CD14-positive monocyte (primary cell): Measurements from ENCODE around the gene PPARGC1A. TPM values are rescaled to one million over a fixed set of nuclear protein-coding genes. Genes with fewer than 3 reads are reported as not detected.

Experiments used
- DNase-seq, 3 donors: peaks; one replicate each; pipeline ENCODE4 v3.0.0-alpha.2; 2011 to 2022
- H2AFZ ChIP-seq: 2 replicates; pipeline ENCODE4 v1.6.0; 2012; ENCODE audit warnings: mild to moderate bottlenecking, low read depth, low read length, inconsistent platforms; ENCODE audit not compliant: insufficient read depth, poor library complexity, severe bottlenecking
- H3K27ac ChIP-seq, 2 donors: 1 replicate in 1 of 2; 2 replicates in 1 of 2; pipeline ENCODE4 v1.5.1; 2012 to 2013; ENCODE audit warnings: low read length in 2 of 2, control low read depth in 1 of 2, inconsistent platforms in 1 of 2, low read depth in 1 of 2, mild to moderate bottlenecking in 1 of 2
- H3K27me3 ChIP-seq, 2 donors: one replicate each; pipeline versions ENCODE4 v1.6.0 to v1.6.1; 2011 to 2013; ENCODE audit warnings: low read length in 2 of 2; ENCODE audit not compliant: control insufficient read depth in 2 of 2, insufficient read depth in 2 of 2
- H3K36me3 ChIP-seq, 2 donors: replicated peaks in 1 of 2; 1 replicate in 1 of 2; 2 replicates in 1 of 2; pipeline versions ENCODE4 v1.5.1 to v1.6.1; 2012 to 2013; ENCODE audit warnings: low read length in 2 of 2, control low read depth in 1 of 2, inconsistent platforms in 1 of 2, mild to moderate bottlenecking in 1 of 2; ENCODE audit not compliant: insufficient read depth in 2 of 2, control insufficient read depth in 1 of 2
- H3K4me1 ChIP-seq, 2 donors: 1 replicate in 1 of 2; 2 replicates in 1 of 2; pipeline versions ENCODE4 v1.5.1 to v1.6.1; 2012 to 2013; ENCODE audit warnings: low read length in 2 of 2, control low read depth in 1 of 2, inconsistent platforms in 1 of 2, mild to moderate bottlenecking in 1 of 2, moderate library complexity in 1 of 2; ENCODE audit not compliant: insufficient read depth in 2 of 2, control insufficient read depth in 1 of 2
- H3K4me2 ChIP-seq: replicated peaks from 2 replicates; pipeline ENCODE3; 2012; ENCODE audit warnings: low read length, moderate library complexity, mild to moderate bottlenecking; ENCODE audit not compliant: poor library complexity, severe bottlenecking; ENCODE audit errors: extremely low read depth
- H3K4me3 ChIP-seq, 3 experiments: fragments of 200-600 bp in 1 of 3; sonication (generic) in 1 of 3; replicated peaks in 1 of 3; 1 replicate in 2 of 3; 2 replicates in 1 of 3; pipeline ENCODE4 v1.5.1; 2011 to 2013; ENCODE audit warnings: low read length in 3 of 3, mild to moderate bottlenecking in 3 of 3, control low read depth in 2 of 3, low read depth in 2 of 3, inconsistent platforms in 1 of 3, moderate library complexity in 1 of 3
- H3K79me2 ChIP-seq: 2 replicates; pipeline ENCODE4 v1.6.0; 2012; ENCODE audit warnings: mild to moderate bottlenecking, control low read depth, inconsistent platforms, low read length, moderate library complexity; ENCODE audit not compliant: insufficient read depth
- H3K9ac ChIP-seq: 2 replicates; pipeline ENCODE4 v1.6.0; 2017; ENCODE audit warnings: low read length, mild to moderate bottlenecking; ENCODE audit not compliant: insufficient read depth, poor library complexity, severe bottlenecking
- H3K9me3 ChIP-seq, 2 donors: replicated peaks in 1 of 2; 1 replicate in 1 of 2; 2 replicates in 1 of 2; pipeline versions ENCODE4 v1.5.1 to v1.6.1; 2012 to 2013; ENCODE audit warnings: low read length in 2 of 2, control low read depth in 1 of 2; ENCODE audit not compliant: control insufficient read depth in 1 of 2, insufficient read depth in 1 of 2
- H4K20me1 ChIP-seq: 2 replicates; pipeline ENCODE4 v1.6.0; 2012; ENCODE audit warnings: mild to moderate bottlenecking, low read length, control low read depth, moderate library complexity; ENCODE audit not compliant: insufficient read depth
- H3K27ac Mint-ChIP-seq, 7 donors: one replicate each; pipeline ENCODE4 v1.8.0; 2020; ENCODE audit warnings: mild to moderate bottlenecking in 7 of 7, mixed read lengths in 7 of 7, moderate library complexity in 6 of 7, inconsistent platforms in 2 of 7
- H3K27me3 Mint-ChIP-seq, 3 donors: one replicate each; pipeline ENCODE4 v1.8.0; 2021 to 2022; ENCODE audit warnings: low read depth in 3 of 3, mild to moderate bottlenecking in 3 of 3, mixed read lengths in 3 of 3, moderate library complexity in 3 of 3, inconsistent platforms in 1 of 3
- H3K36me3 Mint-ChIP-seq, 2 donors: one replicate each; pipeline ENCODE4 v1.8.0; 2020; ENCODE audit warnings: mixed read lengths in 2 of 2, inconsistent platforms in 1 of 2, mild to moderate bottlenecking in 1 of 2
- H3K4me1 Mint-ChIP-seq: one replicate; pipeline ENCODE4 v1.8.0; 2020; ENCODE audit warnings: mild to moderate bottlenecking, mixed read lengths
- H3K4me3 Mint-ChIP-seq, 2 donors: one replicate each; pipeline ENCODE4 v1.8.0; 2020; ENCODE audit warnings: mild to moderate bottlenecking in 2 of 2, mixed read lengths in 2 of 2, moderate library complexity in 1 of 2
- H3K9me3 Mint-ChIP-seq, 7 donors: one replicate each; pipeline ENCODE4 v1.8.0; 2020 to 2022; ENCODE audit warnings: mixed read lengths in 7 of 7, mild to moderate bottlenecking in 6 of 7, moderate library complexity in 6 of 7, inconsistent platforms in 2 of 7
- WGBS: methylation state at CpG from one replicate; pipeline ENCODE4 v1.1.5; 2013; ENCODE audit warnings: missing lambda C conversion rate; ENCODE audit not compliant: insufficient coverage; 5-methylcytosine and 5-hydroxymethylcytosine counted together
- intact Hi-C, 2 donors: fragments of 100-400 bp; cut with micrococcal nuclease; formaldehyde crosslinking; loops; one replicate each; pipeline versions ENCODE4 v1.15.0 to v1.15.1; 2023
- polyA plus RNA-seq, 3 donors: library from polyadenylated mRNA; depleted of rRNA in 1 of 3; unstranded in 2 of 3; stranded (reverse) in 1 of 3; fragments of 300-500 nt in 2 of 3; fragments of >200 nt in 1 of 3; fragmentation: Illumina TruSeq in 2 of 3; gene quantifications; 1 replicate in 2 of 3; 2 replicates in 1 of 3; pipeline ENCODE4 v1.2.3, GENCODE V29; 2012 to 2021
- TF ChIP-seq, protein P1 (sequence below): fragments of 200-600 bp; IDR thresholded peaks from one replicate; pipeline ENCODE4 v1.8.0; 2022; ENCODE audit warnings: antibody characterized with exemption, mild to moderate bottlenecking

Gene PPARGC1A
- polyA plus RNA-seq, 3 donors = 0.58 to 1.1 (median 0.79) TPM

DNA sequence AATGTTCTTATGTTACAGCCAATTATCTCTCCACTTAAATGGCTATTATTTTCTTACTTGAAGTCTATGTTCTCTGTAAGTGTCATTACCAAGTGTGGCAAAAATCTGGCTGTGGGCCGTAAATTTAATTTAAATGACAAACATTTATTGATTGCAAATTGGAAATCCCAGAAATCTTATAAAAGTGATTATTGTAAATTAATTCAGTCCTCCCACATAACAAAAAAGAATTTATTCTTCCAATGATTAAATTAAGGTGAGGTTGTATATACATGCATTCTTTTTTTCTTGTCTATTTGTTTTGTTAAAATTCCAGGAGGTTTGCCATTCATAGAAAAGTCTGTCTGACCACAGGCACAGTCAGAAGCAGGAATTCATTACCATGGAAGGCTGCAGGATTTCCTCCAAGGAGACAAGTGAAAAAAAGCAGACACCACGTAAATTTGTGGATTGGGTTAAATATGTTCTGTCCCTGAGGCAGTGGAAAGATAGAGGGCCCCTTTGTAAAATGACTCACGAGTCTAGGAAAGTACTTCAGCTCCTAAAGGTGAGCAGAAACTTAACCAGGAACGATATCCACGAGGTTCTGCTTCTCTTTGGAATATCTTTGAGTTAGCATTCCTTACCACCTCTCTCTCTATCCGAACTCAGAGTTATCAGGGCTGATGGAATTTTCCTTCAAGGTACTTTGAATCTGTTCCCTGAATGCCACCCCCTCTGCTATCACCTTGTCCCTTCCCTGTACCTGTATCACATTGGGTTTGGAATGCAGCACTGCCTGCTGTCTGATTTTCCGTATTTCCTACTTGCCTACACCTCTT, 10.7 kb downstream of the PPARGC1A start:
- no peak overlapping the region for H2AFZ ChIP-seq
- H3K36me3 ChIP-seq = no peaks in the 10 kb centered on the region
- TF ChIP-seq, protein P1, sequence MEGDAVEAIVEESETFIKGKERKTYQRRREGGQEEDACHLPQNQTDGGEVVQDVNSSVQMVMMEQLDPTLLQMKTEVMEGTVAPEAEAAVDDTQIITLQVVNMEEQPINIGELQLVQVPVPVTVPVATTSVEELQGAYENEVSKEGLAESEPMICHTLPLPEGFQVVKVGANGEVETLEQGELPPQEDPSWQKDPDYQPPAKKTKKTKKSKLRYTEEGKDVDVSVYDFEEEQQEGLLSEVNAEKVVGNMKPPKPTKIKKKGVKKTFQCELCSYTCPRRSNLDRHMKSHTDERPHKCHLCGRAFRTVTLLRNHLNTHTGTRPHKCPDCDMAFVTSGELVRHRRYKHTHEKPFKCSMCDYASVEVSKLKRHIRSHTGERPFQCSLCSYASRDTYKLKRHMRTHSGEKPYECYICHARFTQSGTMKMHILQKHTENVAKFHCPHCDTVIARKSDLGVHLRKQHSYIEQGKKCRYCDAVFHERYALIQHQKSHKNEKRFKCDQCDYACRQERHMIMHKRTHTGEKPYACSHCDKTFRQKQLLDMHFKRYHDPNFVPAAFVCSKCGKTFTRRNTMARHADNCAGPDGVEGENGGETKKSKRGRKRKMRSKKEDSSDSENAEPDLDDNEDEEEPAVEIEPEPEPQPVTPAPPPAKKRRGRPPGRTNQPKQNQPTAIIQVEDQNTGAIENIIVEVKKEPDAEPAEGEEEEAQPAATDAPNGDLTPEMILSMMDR = no peak
- peaks cover 24 to 27% of the 10 kb centered on the region in 2 donors for H3K4me1 ChIP-seq
- H3K27ac ChIP-seq = no peak overlapping the region
- peaks cover 5% of the 10 kb centered on the region for H3K79me2 ChIP-seq
- Mint-ChIP-seq H3K27ac (no peak overlapping the region), H3K4me1 (peaks cover 22% of the 10 kb centered on the region), H3K27me3 (peaks cover 0 to 3% (median 0%) of the 10 kb centered on the region in 3 donors), H3K36me3 (no peaks in the 10 kb centered on the region), H3K9me3 (no peaks in the 10 kb centered on the region), H3K4me3 (no peak overlapping the region)
- DNase-seq = no peak
- no peak overlapping the region for H3K4me2 ChIP-seq
- no peaks in the 10 kb centered on the region for H3K27me3 ChIP-seq
- no peak overlapping the region for H3K4me3 ChIP-seq
- H3K9me3 ChIP-seq = no peaks in the 10 kb centered on the region
- WGBS = 87% methylated on average over 6 of the region's 7 CpGs
- no peaks in the 10 kb centered on the region for H4K20me1 ChIP-seq
- H3K9ac ChIP-seq = no peak overlapping the region
- intact Hi-C loops = no loop called here

DNA sequence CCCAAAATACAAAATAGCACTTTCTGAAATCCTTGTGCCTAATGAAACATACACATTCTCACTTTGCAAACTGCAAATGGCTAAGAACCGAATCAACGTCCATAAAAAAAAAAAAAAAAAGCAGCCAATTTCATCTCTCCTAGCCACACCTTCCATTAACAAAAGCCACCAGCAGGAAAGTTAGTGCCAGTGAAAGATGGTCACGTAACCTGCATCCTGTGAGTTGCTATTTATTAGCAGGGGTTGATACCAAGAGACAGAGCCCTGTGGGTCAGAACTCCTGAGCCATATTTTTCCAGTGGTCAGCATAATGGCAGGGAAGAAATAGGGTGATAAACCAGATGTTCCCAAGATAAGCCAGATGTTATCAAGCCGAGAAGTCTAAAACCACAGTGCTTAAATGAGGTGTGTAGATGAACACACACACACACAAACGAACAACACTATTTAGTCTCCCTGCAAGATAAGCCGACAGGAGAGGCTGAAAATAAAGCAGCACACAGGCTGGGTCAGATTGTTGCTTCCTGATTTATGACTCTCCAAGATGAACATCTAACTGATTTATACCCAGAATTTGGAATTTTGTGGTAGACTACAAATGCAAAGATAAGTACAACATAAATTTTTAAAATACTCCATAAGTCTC, 11.5 kb downstream of the PPARGC1A start:
- no peak overlapping the region for H3K4me3 Mint-ChIP-seq
- H3K9me3 ChIP-seq = no peaks in the 10 kb centered on the region
- no peaks in the 10 kb centered on the region for H3K9me3 Mint-ChIP-seq
- intact Hi-C loops = no loop called here
- H3K27me3 Mint-ChIP-seq = peaks cover 0 to 3% (median 1%) of the 10 kb centered on the region in 3 donors
- peaks cover 22% of the 10 kb centered on the region for H3K4me1 Mint-ChIP-seq
- no peak overlapping the region for H2AFZ ChIP-seq
- H3K36me3 ChIP-seq = no peaks in the 10 kb centered on the region
- H3K4me2 ChIP-seq = no peak overlapping the region
- H3K36me3 Mint-ChIP-seq = no peaks in the 10 kb centered on the region
- DNase-seq = no peak
- peaks cover 5% of the 10 kb centered on the region for H3K79me2 ChIP-seq
- H3K4me3 ChIP-seq = no peak overlapping the region
- WGBS = 93% methylated on average over 2 of the region's 6 CpGs
- no peak overlapping the region for H3K27ac ChIP-seq
- H3K27ac Mint-ChIP-seq = no peak overlapping the region
- no peak overlapping the region for H3K9ac ChIP-seq
- TF ChIP-seq, protein P1 = no peak
- H4K20me1 ChIP-seq = no peaks in the 10 kb centered on the region
- peaks cover 24 to 25% of the 10 kb centered on the region in 2 donors for H3K4me1 ChIP-seq
- H3K27me3 ChIP-seq = no peaks in the 10 kb centered on the region
